Activated CD4-positive, CD25-positive, alpha-beta regulatory T cell treated with anti-CD3 and anti-CD28 coated beads, Interleukin-2, amount 50 U/mL, for 72 hours (primary cell): ENCODE data around the gene APIP.

Experiments
- DNase-seq: peaks from one replicate; pipeline ENCODE4 v3.0.0; 2021

APIP gene, protein sequence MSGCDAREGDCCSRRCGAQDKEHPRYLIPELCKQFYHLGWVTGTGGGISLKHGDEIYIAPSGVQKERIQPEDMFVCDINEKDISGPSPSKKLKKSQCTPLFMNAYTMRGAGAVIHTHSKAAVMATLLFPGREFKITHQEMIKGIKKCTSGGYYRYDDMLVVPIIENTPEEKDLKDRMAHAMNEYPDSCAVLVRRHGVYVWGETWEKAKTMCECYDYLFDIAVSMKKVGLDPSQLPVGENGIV

DNA sequence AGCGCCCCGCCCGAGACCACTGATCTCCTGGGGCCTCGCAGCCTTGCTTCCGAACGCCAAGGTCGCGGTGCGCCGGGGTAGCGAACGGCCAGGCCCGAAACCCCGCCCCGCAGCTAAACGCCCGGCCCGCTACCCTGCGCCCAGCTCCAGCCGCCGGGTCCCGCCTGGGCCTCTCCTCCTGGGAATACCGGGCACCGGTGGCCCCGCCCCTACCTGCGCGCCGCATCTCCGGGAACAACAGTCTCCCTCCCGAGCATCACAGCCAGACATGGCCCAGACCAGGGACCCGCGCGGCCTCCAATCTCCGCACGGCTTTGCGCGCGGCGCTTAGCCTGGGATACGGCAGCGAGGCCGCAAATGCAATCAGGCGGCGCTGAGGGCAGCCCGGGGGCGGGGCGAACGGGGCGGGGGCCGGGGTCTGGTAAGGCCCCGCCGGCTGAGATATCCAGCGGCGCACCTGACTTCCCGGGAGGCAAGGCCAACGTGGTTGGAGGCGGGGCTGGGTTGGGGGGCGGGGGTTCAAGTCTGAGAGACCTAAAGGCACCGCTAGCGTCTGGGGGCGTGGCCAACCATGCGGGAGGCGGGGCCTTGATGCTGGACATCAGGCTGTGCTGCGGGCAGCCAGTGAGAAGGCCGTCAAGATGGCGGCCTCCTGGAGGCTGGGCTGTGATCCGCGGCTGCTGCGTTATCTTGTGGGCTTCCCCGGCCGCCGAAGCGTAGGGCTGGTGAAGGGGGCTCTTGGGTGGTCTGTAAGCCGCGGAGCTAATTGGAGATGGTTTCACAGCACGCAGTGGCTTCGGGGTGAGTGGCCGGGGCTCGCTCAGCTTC lies at the start of gene APIP, which contains the start of gene PDHX:
APIP (minus strand) TSS at position 365 of the 828 bp plus-strand sequence; CDS start at position 270, 95 bp downstream.
PDHX (plus strand) TSS at position 604 of the 828 bp plus-strand sequence; CDS start at position 642, 38 bp downstream.
- DNase-seq: peak; percentile 98

DNA sequence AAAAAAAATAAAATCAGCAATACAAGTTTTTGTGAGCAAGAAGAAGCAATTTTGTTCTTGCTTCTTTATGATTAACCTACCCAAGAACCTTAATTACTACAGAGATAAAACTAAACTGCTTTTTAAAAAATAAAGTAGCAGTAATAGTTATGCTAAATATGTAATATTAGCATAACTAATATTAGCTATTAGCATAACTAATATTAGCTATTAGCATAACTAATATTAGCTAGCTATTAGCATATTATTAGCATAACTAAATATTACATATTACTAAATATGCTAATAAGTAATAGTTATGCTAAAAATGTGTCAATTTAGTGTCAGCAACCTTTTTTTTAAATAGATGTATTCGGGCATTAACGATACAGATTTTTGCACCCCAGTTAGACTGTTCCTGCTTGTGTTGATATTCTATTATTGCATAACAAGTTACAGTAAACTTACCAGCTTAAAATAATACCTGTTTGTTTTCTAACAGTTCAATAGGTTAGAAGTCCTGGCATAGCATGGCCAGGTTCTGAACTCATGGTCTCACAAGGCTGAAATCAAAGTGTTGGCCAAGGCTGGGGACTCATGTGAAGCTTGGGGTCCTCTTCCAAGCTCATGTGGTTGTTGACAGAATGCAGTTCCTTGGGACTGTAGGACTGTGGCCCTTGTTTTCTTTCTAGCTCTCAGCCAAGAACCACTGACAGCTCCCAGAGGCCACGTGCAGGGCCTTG lies 48.6 kb upstream of the APIP start:
- no peak for DNase-seq

- DNase-seq: no peak
These were observed 47.2 kb upstream of the APIP start for GRCh38 chr11:34963351-34963750.

DNA sequence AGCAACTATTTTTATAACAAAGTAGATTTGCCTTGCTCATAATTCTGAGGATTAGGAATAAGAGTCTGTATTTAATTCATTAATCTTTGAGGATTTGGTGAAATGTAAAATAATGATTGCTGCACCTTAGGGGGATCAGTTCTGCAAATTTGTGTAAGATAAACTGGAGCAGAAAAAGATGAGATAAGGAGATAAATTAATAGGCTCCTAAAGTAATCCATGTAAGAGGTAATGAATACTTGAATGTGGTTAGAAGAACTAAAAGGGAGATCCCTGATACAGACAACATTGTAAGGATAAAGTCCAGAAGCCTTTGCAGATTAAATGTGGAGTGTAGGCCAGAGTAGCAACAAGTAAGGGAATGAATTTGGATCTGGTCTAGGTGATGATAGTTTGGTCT lies 45.9 kb upstream of the APIP start:
- DNase-seq: no peak

GRCh38 chr11:34960277-34960676 lies 44.1 kb upstream of the APIP start:
- DNase-seq: no peak

- DNase-seq: no peak
These were observed 43.6 kb upstream of the APIP start for GRCh38 chr11:34959770-34960169.

DNA sequence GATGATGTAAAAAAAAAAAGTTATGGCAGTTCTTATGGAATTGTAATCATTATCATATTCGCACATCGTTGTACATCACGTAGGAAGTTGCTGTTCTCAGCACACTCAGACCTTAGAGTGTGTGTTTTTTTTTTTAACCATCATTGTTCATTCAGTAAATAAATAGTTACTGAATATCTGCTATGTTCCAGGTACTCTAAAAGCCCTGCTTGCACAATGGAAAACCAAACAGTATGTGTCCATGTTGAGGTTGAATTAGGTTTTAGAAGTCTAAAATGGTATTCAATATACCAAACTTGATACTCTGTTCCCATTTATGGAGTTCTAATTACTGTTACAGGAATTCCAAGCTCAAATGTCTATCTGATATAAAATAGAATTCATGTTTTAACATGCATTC lies 41.4 kb upstream of the APIP start:
- DNase-seq: no peak

DNA sequence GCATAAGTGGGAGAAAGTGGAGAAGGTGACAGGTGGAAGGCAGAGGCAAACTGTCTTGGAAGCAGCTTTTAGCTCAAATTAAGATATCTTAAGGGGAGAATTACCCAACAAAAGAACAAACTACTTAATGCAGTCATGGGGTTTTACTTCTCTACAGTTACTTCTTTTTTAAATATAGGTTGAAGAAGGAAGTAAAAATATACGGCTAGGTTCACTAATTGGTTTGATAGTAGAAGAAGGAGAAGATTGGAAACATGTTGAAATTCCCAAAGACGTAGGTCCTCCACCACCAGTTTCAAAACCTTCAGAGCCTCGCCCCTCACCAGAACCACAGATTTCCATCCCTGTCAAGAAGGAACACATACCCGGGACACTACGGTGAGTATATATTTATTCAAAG lies 41.0 kb upstream of the APIP start:
- DNase-seq: no peak

DNA sequence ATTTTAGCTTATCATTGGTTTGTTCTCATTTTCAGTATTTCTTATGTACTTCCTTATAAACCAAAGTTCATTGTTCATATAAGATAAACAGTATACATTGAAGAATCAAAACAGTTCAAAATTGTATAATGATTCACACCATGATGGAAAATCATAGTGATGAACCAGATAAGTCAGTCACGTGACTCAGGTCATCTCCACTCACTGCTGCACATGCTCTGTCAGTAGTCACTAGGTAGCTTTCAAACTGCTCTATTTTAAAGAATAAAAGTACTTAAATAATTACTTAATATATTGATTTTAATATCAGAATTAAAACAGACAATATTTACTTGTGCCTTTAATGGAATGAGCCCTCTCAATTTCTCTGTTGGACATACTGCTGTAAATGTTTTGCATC lies 37.8 kb upstream of the APIP start:
- DNase-seq: no peak

GRCh38 chr11:34948696-34949095 lies 32.5 kb upstream of the APIP start:
- no peak for DNase-seq

DNA sequence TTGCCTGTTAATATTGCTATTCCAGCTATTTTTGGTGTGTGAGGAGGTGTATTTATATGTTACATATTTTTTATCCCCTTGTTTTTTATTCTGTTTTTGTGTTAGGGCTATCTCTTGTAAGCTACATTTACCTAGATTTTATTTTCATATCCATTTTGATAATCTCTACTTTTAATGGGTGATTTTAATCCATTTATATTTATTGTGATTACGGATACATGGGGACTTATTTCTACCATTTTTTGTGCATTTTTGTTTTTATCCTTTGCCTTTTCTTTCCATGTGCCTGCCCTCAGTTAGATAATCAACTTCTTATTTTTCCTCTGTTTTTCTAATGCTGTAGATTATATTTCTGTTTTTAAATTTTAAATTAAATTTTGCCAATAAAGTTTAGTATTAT lies 28.5 kb upstream of the APIP start:
- no peak for DNase-seq

GRCh38 chr11:34941688-34942087 lies 25.5 kb upstream of the APIP start:
- no peak for DNase-seq

- no peak for DNase-seq
These were observed 24.0 kb upstream of the APIP start for GRCh38 chr11:34940026-34940677.

GRCh38 chr11:34938611-34939010 lies 22.4 kb upstream of the APIP start:
- DNase-seq: no peak

GRCh38 chr11:34936945-34937629 lies 20.9 kb upstream of the APIP start:
- no peak for DNase-seq

DNA sequence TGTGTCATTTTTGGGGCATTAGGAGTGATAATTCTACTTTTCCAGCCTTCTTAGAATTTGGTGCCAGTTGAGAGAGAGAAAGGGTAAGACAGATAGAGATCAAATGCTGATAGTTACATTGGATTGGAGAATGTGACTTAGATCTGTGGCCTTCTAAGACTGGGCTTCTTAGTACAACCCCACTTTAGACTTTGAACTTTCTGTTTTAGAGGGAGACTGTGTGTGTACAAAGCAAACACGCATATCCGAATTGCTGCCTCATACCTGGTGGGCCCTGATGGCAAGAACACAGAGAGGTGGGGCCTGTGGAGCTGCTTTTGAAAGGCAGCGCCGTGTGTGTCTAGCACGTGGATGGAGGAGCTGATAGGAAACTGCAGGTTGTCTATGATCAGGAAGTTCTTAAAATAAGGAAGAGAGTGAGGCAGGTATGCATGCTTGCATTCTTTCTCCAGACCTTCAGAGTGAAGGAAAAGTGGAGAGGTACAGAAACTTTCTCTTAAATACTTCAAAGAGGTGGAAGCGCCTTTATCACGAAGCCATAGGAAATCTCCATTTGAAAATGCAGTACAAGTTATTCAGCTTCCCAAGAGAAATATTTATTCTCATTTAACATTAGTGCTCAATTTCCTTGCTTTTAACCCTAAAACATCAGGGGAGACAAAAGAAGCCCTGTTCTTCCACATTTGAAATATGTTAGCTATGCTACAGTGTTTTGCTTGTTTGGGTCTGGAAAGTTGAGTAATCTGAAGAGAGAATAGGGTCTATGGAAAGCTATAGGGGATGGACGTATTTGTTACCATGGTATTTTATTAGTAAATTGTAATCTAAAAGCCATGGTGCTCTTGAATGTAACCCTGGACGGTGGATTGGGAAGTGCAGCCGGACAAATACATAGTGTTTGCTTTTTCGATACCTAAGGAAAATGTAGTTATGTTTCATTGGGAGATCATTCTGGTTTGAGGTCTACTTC lies 13.9 kb upstream of the APIP start:
- DNase-seq: no peak

- no peak for DNase-seq
These were observed 12.9 kb upstream of the APIP start for GRCh38 chr11:34928960-34929680.

GRCh38 chr11:34928268-34928959 lies 12.2 kb upstream of the APIP start:
- DNase-seq: no peak

- DNase-seq: no peak
These were observed 10.6 kb upstream of the APIP start for GRCh38 chr11:34926831-34927132.
